ENCODE measurements around the gene TSPAN10. TPM values are rescaled to one million over a fixed set of nuclear protein-coding genes. Genes with fewer than 3 reads are reported as not detected.

TSPAN10 gene
- total RNA-seq, 1 donor from 2014 or later, result 1.8 TPM

DNA sequence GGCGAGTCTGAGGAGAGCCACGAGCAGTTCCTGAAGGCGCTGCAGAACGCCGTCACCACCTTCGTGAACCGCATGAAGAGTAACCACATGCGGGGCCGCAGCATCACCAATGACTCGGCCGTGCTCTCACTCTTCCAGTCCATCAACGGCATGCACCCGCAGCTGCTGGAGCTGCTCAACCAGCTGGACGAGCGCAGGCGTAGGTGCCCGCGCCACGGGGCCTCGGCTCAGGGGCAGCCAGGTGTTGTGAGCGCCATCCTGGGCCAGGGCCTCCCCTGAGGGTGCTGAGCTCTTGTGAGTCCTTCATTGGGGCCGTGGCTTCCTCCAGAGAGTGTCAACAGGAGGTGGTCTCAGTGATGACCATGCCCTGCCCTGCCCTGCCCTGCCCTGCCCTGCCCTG, 58.8 kb downstream of the TSPAN10 start:
- peaks cover 2% of the 10 kb centered on the region for H3K4me1 Mint-ChIP-seq (ENCODE audit: low read depth)
- peaks cover 26% of the 10 kb centered on the region for H3K36me3 Mint-ChIP-seq (ENCODE audit: low read depth)
- TF ChIP-seq, protein P1, sequence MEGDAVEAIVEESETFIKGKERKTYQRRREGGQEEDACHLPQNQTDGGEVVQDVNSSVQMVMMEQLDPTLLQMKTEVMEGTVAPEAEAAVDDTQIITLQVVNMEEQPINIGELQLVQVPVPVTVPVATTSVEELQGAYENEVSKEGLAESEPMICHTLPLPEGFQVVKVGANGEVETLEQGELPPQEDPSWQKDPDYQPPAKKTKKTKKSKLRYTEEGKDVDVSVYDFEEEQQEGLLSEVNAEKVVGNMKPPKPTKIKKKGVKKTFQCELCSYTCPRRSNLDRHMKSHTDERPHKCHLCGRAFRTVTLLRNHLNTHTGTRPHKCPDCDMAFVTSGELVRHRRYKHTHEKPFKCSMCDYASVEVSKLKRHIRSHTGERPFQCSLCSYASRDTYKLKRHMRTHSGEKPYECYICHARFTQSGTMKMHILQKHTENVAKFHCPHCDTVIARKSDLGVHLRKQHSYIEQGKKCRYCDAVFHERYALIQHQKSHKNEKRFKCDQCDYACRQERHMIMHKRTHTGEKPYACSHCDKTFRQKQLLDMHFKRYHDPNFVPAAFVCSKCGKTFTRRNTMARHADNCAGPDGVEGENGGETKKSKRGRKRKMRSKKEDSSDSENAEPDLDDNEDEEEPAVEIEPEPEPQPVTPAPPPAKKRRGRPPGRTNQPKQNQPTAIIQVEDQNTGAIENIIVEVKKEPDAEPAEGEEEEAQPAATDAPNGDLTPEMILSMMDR (IDR thresholded peaks at IDR 0.05), result no peak

DNA sequence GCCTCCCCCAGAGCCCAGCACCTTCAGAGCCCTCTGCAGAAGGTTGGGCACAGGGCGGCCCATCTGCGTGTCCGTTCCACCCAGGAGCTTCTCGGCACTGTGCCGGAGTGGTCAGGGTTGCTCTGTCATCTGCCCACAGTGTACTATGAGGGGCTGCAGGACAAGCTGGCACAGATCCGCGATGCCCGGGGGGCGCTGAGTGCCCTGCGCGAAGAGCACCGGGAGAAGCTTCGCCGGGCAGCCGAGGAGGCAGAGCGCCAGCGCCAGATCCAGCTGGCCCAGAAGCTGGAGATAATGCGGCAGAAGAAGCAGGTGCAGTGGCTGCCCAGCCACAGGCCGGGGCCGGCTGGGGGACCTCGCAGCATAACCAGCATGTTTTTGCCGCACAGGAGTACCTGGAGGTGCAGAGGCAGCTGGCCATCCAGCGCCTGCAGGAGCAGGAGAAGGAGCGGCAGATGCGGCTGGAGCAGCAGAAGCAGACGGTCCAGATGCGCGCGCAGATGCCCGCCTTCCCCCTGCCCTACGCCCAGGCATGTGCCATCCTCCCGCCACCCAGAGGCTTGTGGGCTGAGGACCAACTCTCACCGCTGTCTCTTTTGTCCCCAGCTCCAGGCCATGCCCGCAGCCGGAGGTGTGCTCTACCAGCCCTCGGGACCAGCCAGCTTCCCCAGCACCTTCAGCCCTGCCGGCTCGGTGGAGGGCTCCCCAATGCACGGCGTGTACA, 59.4 kb downstream of the TSPAN10 start:
- no peak for DNase-seq (ENCODE audit: low spot score)
- Mint-ChIP-seq H3K36me3 (ENCODE audit: low read depth) (peaks cover 24% of the 10 kb centered on the region), H3K27me3 (ENCODE audit: low read depth) (no peaks in the 10 kb centered on the region), H3K4me1 (ENCODE audit: low read depth) (peaks cover 7% of the 10 kb centered on the region), H3K4me3 (ENCODE audit: unreplicated experiment) (no peak overlapping the region), H3K27ac (ENCODE audit: unreplicated experiment) (no peak overlapping the region), H3K9me3 (ENCODE audit: low read depth) (no peaks in the 10 kb centered on the region)
- TF ChIP-seq, protein P1 (IDR thresholded peaks at IDR 0.05), result no peak

More for the DNA sequence above, 58.8 kb downstream of the TSPAN10 start:
- no peak overlapping the region for H3K27ac Mint-ChIP-seq (ENCODE audit: unreplicated experiment)
- no peaks in the 10 kb centered on the region for H3K27me3 Mint-ChIP-seq (ENCODE audit: low read depth)
- no peak for DNase-seq (ENCODE audit: low spot score)
- no peaks in the 10 kb centered on the region for H3K9me3 Mint-ChIP-seq (ENCODE audit: low read depth)
- H3K4me3 Mint-ChIP-seq (ENCODE audit: unreplicated experiment), result no peak overlapping the region

DNA sequence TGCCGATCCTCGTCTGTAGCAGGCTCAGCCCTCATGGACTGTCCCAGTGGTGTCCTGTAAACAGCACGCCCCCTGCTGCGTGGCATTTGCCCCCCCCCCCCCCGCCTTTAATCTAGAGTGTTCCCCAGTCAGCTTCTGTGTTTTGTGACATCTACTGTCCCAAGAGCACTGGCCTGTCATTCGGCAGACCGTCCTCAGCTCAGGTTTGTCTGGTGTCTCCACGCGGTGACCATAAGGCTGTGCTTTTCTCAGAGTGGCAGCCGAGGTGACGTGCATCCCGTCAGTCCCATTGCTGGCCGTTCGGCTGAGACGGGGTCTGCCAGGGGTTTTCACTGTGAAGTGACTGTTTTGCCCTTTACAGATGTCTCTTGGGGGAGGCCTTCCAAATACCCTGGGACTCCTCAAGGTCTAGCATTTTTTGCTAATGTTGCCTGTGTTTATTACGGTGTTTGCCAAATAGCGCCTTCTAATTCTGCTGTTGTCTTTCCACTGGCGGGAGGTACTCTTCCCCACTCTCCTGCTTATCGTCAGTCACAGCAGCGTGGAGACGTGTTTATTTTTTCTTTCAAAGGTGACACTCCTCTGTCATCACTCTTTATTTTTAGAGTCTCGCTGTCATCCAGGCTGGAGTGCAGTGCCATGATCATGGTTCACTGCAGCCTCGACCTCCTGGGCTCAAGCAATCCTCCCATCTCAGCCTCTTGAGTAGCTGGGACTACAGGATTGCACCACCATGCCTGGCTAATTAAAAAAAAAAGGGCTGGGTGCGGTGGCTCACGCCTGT, 60.5 kb downstream of the TSPAN10 start:
- Mint-ChIP-seq H3K27ac (ENCODE audit: unreplicated experiment) (no peak overlapping the region), H3K27me3 (ENCODE audit: low read depth) (no peaks in the 10 kb centered on the region), H3K4me1 (ENCODE audit: low read depth) (peaks cover 17% of the 10 kb centered on the region), H3K9me3 (ENCODE audit: low read depth) (no peaks in the 10 kb centered on the region), H3K4me3 (ENCODE audit: unreplicated experiment) (no peak overlapping the region), H3K36me3 (ENCODE audit: low read depth) (peaks cover 16% of the 10 kb centered on the region)
- TF ChIP-seq, protein P1 (IDR thresholded peaks at IDR 0.05), result no peak
- DNase-seq (ENCODE audit: low spot score), result no peak

Small RNAs within 50 kb of the gene (microRNA-seq; reads per million reads assigned to microRNA genes)
- gene MIR6786 (ENCODE audit: borderline number of aligned reads), result not detected

Other genes starting within 250 kb of the TSPAN10 start
- gene BAHCC1, start 241.7 kb upstream of the TSPAN10 start, total RNA-seq, result 20.6 to 32.3 TPM (median 22.7 TPM) in 3 replicates
- 3,639 to 4,575 TPM (median 4,567 TPM) in 3 replicates for gene ACTG1, start 124.4 kb upstream of the TSPAN10 start, total RNA-seq
- gene FSCN2, start 108.8 kb upstream of the TSPAN10 start, total RNA-seq, result 4.1 to 6.1 TPM (median 5.3 TPM) in 3 replicates
- gene FAAP100, start 84.8 kb upstream of the TSPAN10 start, total RNA-seq, result 39.8 to 62.7 TPM (median 43.1 TPM) in 3 replicates
- 104 to 118 TPM (median 110 TPM) in 3 replicates for gene NPLOC4, start 84 bp upstream of the TSPAN10 start, total RNA-seq
- gene PDE6G, start 19.3 kb downstream of the TSPAN10 start, total RNA-seq, result not detected in 3 replicates
- 24.2 to 32.7 TPM (median 26.5 TPM) in 3 replicates for gene OXLD1, start 29.4 kb downstream of the TSPAN10 start, total RNA-seq
- gene CCDC137, start 29.5 kb downstream of the TSPAN10 start, total RNA-seq, result 13.8 to 19.1 TPM (median 15.4 TPM) in 3 replicates
- gene ARL16, start 46.6 kb downstream of the TSPAN10 start, total RNA-seq, result 29.5 to 32.6 TPM (median 32.5 TPM) in 3 replicates
- 87.4 to 93.1 TPM (median 89.6 TPM) in 3 replicates for gene HGS, start 46.8 kb downstream of the TSPAN10 start, total RNA-seq
- gene MRPL12, start 66.2 kb downstream of the TSPAN10 start, total RNA-seq, result 38.7 to 48.6 TPM (median 41.8 TPM) in 3 replicates
- 5.6 to 8.5 TPM (median 5.7 TPM) in 3 replicates for gene SLC25A10, start 75.1 kb downstream of the TSPAN10 start, total RNA-seq
- gene GCGR, start 167.0 kb downstream of the TSPAN10 start, total RNA-seq, result not detected in 3 replicates
- gene MCRIP1, start 196.1 kb downstream of the TSPAN10 start, total RNA-seq, result 122 to 133 TPM (median 131 TPM) in 3 replicates
- not detected in 3 replicates for gene PPP1R27, start 197.9 kb downstream of the TSPAN10 start, total RNA-seq
- gene P4HB, start 223.3 kb downstream of the TSPAN10 start, total RNA-seq, result 958 to 1,257 TPM (median 1,012 TPM) in 3 replicates
- 452 to 481 TPM (median 476 TPM) in 3 replicates for gene ARHGDIA, start 234.1 kb downstream of the TSPAN10 start, total RNA-seq